IPS-20b (cell line): ENCODE results near the gene DENND1A.
A peak's percentile ranks its signal among the peaks of the same experiment; 100 is the strongest.

Experiments used
- H3K27ac ChIP-seq: one replicate; pipeline ENCODE4 v1.5.1; 2013; ENCODE audit warnings: low read length
- H3K27me3 ChIP-seq: 2 replicates; pipeline ENCODE4 v1.6.1; 2013; ENCODE audit warnings: mild to moderate bottlenecking, low read length, inconsistent platforms; ENCODE audit not compliant: insufficient read depth
- H3K36me3 ChIP-seq: 2 replicates; pipeline ENCODE4 v1.6.1; 2013; ENCODE audit warnings: low read depth, mild to moderate bottlenecking, inconsistent platforms, low read length, moderate library complexity; ENCODE audit not compliant: insufficient read depth
- H3K4me1 ChIP-seq: 2 replicates; pipeline ENCODE4 v1.6.1; 2013; ENCODE audit warnings: mild to moderate bottlenecking, control low read depth, inconsistent platforms, low read length, moderate library complexity; ENCODE audit not compliant: insufficient read depth
- H3K4me3 ChIP-seq: 2 replicates; pipeline ENCODE4 v1.5.1; 2013; ENCODE audit warnings: mild to moderate bottlenecking, low read length, inconsistent platforms
- H3K9ac ChIP-seq: 2 replicates; pipeline ENCODE4 v1.6.1; 2013; ENCODE audit warnings: low read depth, mild to moderate bottlenecking, inconsistent platforms, low read length, moderate library complexity
- H3K9me3 ChIP-seq: 2 replicates; pipeline ENCODE4 v1.6.1; 2013; ENCODE audit warnings: mild to moderate bottlenecking, low read depth, low read length, inconsistent platforms; ENCODE audit not compliant: insufficient read depth

Gene DENND1A

DNA sequence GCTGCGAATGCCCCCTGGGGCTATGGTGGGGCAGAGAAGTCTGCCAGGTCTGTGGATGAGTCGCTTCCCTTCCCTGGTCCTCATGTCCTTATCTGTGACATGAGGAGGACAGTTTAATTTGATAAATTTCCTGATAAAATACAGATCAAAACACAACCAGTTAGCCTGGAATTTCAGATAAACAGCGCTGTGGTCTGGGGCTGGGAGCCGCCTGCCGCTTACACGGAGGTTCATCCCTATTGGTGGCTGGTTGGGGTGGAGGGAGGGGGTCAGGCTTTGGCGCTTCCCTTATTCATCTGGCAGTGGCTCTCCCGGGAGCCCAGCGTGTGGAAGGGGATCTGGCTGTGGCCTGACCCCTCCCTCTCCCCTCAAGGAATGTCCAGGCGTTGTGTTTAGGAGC lies 556.0 kb downstream of the DENND1A start:
- Histone ChIP-seq H3K27ac (no peak overlapping the region), H3K4me3 (peak overlapping the region; percentile 8; the same call in 1 of the 2 replicates), H3K36me3 (no peaks in the 10 kb centered on the region), H3K27me3 (peaks cover 36% of the 10 kb centered on the region), H3K4me1 (no peaks in the 10 kb centered on the region; the same call in 1 of the 2 replicates), H3K9me3 (no peaks in the 10 kb centered on the region), H3K9ac (no peak overlapping the region)

DNA sequence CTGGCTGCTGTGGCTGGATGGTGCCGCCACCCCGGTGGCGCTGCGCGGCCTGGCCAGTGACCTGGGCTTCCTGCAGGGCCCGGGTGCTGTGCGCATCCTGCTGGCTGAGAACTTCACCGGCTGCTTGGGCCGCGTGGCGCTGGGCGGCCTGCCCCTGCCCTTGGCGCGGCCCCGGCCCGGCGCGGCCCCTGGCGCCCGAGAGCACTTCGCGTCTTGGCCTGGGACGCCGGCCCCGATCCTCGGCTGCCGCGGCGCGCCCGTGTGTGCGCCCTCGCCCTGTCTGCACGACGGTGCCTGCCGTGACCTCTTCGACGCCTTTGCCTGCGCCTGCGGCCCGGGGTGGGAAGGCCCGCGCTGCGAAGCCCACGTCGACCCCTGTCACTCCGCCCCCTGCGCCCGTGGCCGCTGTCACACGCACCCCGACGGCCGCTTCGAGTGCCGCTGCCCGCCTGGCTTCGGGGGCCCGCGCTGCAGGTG lies 556.4 kb downstream of the DENND1A start:
- peak overlapping the region; percentile 8; the same call in 1 of the 2 replicates for H3K4me3 ChIP-seq
- no peaks in the 10 kb centered on the region for H3K36me3 ChIP-seq
- no peaks in the 10 kb centered on the region; the same call in 1 of the 2 replicates for H3K4me1 ChIP-seq
- H3K9ac ChIP-seq: no peak overlapping the region
- no peak overlapping the region for H3K27ac ChIP-seq
- H3K9me3 ChIP-seq: no peaks in the 10 kb centered on the region
- peaks cover 36% of the 10 kb centered on the region for H3K27me3 ChIP-seq

DNA sequence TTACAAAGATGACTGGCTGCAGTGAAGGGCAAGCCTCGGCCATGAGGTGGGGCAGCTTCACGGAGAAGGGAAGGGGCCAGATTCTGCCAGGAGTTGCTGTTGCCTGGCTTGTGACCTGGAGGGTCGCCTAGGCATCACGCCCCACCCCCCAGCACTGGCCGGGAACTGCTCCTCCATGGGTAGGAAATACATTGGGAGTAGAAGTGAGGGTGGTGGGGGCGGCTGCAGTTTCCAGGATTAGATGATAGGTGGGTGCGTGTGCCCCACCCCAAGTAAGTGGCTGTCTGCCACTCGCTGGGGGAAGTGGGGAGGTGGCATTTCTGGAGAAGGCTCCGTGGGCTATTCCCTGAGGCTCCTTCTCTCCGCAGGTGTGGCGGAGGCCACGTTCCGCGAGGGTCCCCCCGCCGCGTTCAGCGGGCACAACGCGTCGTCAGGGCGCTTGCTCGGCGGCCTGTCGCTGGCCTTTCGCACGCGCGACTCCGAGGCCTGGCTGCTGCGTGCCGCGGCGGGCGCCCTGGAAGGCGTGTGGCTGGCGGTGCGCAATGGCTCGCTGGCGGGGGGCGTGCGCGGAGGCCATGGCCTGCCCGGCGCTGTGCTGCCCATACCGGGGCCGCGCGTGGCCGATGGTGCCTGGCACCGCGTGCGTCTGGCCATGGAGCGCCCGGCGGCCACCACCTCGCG lies 557.0 kb downstream of the DENND1A start:
- no peak overlapping the region for H3K4me3 ChIP-seq
- no peak overlapping the region for H3K9ac ChIP-seq
- H3K27me3 ChIP-seq: peaks cover 36% of the 10 kb centered on the region
- no peaks in the 10 kb centered on the region; the same call in 1 of the 2 replicates for H3K4me1 ChIP-seq
- H3K36me3 ChIP-seq: no peaks in the 10 kb centered on the region
- H3K27ac ChIP-seq: no peak overlapping the region
- H3K9me3 ChIP-seq: no peaks in the 10 kb centered on the region

DNA sequence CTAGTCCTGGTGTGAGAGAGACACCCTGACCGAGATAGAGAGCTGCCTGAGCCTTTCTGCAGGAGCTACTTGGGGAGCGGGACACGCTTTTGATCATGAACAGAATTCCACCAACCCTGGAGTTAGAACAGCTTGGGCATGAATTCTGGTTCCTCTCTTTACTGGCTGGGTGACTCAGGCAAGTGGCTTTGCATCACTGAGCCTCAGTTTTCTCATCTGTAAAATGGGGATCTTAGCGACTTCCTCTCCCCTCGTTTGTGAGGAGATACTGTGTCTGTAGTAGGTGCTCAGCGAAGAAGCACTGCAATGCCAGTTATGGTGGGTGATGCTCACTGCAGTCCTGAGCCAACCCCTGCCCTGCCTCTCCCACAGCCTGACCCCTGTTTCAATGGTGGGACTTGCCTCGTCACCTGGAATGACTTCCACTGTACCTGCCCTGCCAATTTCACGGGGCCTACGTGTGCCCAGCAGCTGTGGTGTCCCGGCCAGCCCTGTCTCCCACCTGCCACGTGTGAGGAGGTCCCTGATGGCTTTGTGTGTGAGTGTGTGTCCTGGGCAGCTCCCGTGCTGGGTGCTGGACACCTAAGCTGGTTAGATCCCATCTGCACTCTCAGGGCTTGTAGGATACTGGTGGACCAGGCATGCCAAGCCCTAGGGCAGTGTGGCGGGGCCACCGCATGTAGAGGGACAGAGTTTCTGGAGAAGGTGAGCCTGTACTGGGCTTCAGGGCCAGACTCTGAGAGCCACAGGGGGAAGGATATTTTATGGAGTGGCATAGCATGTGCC lies 557.9 kb downstream of the DENND1A start:
- Histone ChIP-seq H3K4me3 (no peak overlapping the region), H3K4me1 (no peaks in the 10 kb centered on the region; the same call in 1 of the 2 replicates), H3K9ac (no peak overlapping the region), H3K36me3 (no peaks in the 10 kb centered on the region), H3K27me3 (peaks cover 36% of the 10 kb centered on the region), H3K27ac (no peak overlapping the region), H3K9me3 (no peaks in the 10 kb centered on the region)

DNA sequence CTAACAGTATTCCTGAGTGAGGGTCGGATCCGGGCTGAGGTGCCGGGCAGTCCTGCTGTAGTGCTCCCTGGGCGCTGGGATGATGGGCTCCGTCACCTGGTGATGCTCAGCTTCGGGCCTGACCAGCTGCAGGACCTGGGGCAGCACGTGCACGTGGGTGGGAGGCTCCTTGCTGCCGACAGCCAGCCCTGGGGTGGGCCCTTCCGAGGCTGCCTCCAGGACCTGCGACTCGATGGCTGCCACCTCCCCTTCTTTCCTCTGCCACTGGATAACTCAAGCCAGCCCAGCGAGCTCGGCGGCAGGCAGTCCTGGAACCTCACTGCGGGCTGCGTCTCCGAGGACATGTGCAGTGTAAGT lies 558.7 kb downstream of the DENND1A start:
- H3K9ac ChIP-seq: no peak overlapping the region
- no peak overlapping the region for H3K27ac ChIP-seq
- peaks cover 36% of the 10 kb centered on the region for H3K27me3 ChIP-seq
- H3K36me3 ChIP-seq: no peaks in the 10 kb centered on the region
- H3K4me1 ChIP-seq: no peaks in the 10 kb centered on the region; the same call in 1 of the 2 replicates
- H3K9me3 ChIP-seq: no peaks in the 10 kb centered on the region
- H3K4me3 ChIP-seq: no peak overlapping the region

DNA sequence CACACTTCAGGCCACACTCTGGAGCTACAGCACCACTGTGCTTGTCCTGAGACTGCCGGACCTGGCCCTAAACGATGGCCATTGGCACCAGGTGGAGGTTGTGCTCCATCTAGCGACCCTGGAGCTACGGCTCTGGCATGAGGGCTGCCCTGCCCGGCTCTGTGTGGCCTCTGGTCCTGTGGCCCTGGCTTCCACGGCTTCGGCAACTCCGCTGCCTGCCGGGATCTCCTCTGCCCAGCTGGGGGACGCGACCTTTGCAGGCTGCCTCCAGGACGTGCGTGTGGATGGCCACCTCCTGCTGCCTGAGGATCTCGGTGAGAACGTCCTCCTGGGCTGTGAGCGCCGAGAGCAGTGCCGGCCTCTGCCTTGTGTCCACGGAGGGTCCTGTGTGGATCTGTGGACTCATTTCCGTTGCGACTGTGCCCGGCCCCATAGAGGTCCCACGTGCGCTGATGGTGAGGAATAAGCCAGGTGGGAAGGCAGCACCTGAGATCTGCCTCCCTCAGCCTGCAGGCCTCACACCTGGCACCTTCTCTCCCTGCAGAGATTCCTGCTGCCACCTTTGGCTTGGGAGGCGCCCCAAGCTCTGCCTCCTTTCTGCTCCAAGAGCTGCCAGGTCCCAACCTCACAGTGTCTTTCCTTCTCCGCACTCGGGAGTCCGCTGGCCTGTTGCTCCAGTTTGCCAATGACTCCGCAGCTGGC lies 559.2 kb downstream of the DENND1A start:
- Histone ChIP-seq H3K27ac (no peak overlapping the region), H3K9ac (no peak overlapping the region), H3K4me1 (no peaks in the 10 kb centered on the region; the same call in 1 of the 2 replicates), H3K36me3 (no peaks in the 10 kb centered on the region), H3K9me3 (no peaks in the 10 kb centered on the region), H3K4me3 (no peak overlapping the region), H3K27me3 (peaks cover 36% of the 10 kb centered on the region)

DNA sequence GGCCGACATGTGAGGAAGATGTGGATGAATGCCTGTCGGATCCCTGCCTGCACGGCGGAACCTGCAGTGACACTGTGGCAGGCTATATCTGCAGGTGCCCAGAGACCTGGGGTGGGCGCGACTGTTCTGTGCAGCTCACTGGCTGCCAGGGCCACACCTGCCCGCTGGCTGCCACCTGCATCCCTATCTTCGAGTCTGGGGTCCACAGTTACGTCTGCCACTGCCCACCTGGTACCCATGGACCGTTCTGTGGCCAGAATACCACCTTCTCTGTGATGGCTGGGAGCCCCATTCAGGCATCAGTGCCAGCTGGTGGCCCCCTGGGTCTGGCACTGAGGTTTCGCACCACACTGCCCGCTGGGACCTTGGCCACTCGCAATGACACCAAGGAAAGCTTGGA lies 559.8 kb downstream of the DENND1A start:
- Histone ChIP-seq H3K9ac (no peak overlapping the region), H3K36me3 (no peaks in the 10 kb centered on the region), H3K27me3 (peaks cover 36% of the 10 kb centered on the region), H3K27ac (no peak overlapping the region), H3K4me1 (no peaks in the 10 kb centered on the region; the same call in 1 of the 2 replicates), H3K4me3 (no peak overlapping the region), H3K9me3 (no peaks in the 10 kb centered on the region)

DNA sequence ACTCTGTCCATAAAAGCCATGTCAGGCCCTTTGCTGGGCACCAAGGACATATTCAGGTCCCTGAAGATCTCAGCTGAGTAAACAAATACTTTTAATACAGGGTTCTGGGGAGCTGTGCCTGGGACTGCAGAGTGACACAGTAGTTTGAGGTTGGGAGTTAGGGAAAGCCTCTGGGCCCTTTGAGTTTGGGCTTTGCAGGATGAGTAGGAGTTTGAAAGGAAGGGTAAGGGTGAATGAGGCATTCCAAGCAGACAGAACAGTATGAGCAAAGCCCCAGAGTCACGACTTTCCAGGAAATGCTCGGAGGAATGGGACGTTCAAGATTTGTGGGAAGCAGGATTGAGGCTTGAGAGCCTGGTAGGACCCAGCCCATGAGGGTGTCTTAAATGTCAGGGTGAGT lies 560.6 kb downstream of the DENND1A start:
- Histone ChIP-seq H3K4me1 (no peaks in the 10 kb centered on the region; the same call in 1 of the 2 replicates), H3K27ac (no peak overlapping the region), H3K27me3 (peaks cover 29% of the 10 kb centered on the region), H3K9ac (no peak overlapping the region), H3K36me3 (no peaks in the 10 kb centered on the region), H3K9me3 (no peaks in the 10 kb centered on the region), H3K4me3 (no peak overlapping the region)

DNA sequence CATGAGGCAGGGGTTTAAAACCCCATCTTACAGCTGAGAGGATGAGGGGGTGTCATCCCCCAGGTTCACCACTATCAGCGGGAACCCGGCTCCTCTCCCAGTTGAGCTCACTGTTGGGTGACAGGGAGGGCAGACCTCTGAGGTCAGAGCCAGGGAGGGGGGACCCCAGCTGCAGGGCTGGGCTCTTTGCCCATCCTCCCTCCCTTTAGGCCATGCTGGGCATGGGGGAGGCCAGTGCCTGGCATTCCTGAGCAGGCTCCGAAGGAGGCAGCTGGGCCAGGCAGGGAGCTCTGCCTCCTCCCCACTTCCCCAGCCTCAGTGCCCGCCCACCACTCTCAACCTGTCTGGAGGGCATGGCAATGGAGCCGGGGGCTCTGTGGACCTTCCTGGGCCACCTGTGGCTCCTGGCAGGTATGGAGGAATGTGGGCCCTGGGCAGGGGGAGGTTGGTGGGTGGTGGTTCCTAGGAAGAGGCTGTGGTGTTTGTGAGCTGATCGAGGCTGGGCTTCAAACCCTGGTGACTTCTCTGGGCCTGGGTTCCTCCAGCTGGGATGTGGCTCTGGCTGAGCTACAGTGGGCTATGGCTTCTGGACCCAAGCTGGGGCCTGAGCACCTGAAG lies 561.3 kb downstream of the DENND1A start:
- H3K27ac ChIP-seq: no peak overlapping the region
- no peak overlapping the region for H3K9ac ChIP-seq
- H3K27me3 ChIP-seq: peaks cover 23% of the 10 kb centered on the region
- no peaks in the 10 kb centered on the region for H3K36me3 ChIP-seq
- H3K4me3 ChIP-seq: no peak overlapping the region
- no peaks in the 10 kb centered on the region for H3K9me3 ChIP-seq
- H3K4me1 ChIP-seq: no peaks in the 10 kb centered on the region

DNA sequence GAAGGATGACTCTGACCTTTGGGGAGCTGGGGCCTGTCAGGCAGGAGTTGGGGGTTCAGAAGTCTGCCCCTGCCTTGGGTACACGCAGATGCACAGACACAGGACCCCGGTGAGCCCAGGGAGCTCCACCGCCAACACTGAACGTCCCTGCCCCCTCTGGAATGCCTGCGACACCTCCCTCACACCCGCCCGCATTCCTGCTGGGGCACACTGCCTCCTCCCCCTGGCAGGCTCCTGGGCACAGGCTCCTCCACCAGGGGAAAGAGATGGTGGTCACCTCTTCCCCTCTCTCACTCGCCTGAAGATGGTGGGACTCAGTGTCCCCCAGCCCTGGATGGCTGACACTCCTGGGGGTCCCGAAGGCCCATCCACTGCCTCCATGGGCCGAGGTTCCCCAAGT lies 561.9 kb downstream of the DENND1A start:
- Histone ChIP-seq H3K9ac (no peak overlapping the region), H3K4me3 (no peak overlapping the region), H3K36me3 (no peaks in the 10 kb centered on the region), H3K27ac (no peak overlapping the region), H3K9me3 (no peaks in the 10 kb centered on the region), H3K4me1 (no peaks in the 10 kb centered on the region), H3K27me3 (peaks cover 17% of the 10 kb centered on the region)

DNA sequence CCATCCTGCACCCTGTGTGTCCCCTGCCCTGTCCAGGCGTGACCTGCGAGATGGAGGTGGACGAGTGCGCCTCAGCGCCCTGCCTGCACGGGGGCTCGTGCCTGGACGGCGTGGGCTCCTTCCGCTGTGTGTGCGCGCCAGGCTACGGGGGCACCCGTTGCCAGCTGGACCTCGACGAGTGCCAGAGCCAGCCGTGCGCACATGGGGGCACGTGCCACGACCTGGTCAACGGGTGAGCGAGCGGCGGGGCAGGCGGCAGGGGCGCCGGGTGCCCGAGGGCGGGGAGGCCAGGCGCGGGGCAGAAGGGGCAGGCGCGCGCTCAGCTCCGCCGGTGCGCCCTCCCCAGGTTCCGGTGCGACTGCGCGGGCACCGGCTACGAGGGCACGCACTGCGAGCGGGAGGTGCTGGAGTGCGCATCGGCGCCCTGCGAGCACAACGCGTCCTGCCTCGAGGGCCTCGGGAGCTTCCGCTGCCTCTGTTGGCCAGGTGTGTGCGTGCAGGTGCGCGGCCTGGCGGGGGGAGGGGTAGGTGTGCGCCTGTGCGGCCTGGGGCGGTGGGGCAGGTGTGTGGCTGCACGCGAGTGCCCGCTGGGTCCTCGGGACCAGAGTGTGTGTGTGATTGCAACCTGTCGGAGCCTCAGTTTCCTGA lies 563.9 kb downstream of the DENND1A start:
- Histone ChIP-seq H3K9me3 (no peaks in the 10 kb centered on the region), H3K9ac (no peak overlapping the region), H3K4me1 (peaks cover 8% of the 10 kb centered on the region; the same call in 1 of the 2 replicates), H3K36me3 (no peaks in the 10 kb centered on the region), H3K27ac (no peak overlapping the region), H3K27me3 (no peaks in the 10 kb centered on the region), H3K4me3 (no peak overlapping the region)
